NCI-H524 treated with DMSO at 0.1 percent for 48 hours (cell line): ENCODE data around the gene TNRC18.

Experiments
- DNase-seq: peaks from one replicate; lab custom pipeline; 2025; lab: John Stamatoyannopoulos, UW

TNRC18 gene

DNA sequence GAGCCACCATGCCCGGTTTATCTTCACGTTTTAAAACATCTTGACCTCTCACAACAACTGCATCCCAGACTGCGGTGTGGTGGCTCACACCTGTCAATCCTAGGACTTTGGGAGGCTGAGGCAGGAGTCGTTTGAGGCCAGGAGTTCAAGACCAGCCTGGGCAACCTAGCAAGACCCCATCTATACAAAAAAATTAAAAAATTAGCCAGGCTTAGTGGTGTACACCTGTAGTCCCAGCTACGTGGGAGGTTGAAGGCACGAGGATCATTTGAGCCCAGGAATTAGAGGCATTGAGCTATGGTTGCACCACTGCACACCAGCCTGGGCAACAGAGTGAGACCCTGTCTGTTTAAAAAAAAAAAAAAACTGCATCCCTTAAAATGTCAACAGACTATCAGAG is 20.2 kb downstream of the TNRC18 start:
- DNase-seq: no peak

GRCh38 chr7:5397736-5398135 is 25.9 kb downstream of the TNRC18 start:
- no peak for DNase-seq

GRCh38 chr7:5396999-5397663 is 26.5 kb downstream of the TNRC18 start:
- DNase-seq: no peak

GRCh38 chr7:5396542-5396941 is 27.1 kb downstream of the TNRC18 start:
- no peak for DNase-seq

- DNase-seq: no peak
These were observed 28.4 kb downstream of the TNRC18 start for GRCh38 chr7:5395246-5395645.

DNA sequence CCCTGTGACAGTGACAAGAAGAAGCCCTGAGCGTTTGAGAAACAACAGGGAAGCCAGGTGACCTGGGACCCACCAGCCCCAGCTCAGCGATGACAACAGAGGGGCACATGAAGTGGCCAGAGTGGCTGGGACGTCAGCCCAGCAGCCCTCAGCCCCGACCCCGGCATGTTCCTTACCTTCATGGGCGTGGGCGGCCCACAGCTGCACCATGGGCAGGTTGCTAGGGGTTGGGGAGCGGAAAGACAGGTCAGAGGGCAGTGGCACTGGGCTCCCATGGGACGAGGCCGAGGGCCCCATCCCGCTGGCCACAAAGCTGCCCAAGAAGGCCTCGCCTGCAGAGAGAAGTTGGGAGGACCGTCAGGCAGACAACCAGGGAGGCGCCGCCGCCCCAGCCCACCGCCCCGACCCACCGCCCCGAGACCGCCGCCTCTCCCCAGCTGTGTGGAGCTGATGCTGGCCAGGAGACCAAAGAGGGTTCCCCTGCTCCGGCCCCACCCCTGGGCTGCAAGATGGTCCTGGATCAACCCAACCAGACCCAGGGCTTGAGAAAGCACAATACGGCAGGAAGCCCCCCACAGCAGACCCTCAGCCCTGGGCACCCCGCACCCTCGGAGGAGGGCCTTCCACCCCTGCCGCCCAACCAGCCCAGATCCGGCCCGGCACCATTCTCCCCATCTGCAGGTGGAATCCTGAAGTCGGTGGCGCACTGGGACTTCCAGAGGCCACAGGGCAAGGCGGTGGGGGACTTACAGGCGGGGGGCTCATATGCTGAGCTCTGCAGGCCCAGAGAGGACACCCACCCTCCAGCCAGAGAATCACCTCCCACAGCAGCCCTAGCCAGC is 29.1 kb downstream of the TNRC18 start:
- no peak for DNase-seq

DNA sequence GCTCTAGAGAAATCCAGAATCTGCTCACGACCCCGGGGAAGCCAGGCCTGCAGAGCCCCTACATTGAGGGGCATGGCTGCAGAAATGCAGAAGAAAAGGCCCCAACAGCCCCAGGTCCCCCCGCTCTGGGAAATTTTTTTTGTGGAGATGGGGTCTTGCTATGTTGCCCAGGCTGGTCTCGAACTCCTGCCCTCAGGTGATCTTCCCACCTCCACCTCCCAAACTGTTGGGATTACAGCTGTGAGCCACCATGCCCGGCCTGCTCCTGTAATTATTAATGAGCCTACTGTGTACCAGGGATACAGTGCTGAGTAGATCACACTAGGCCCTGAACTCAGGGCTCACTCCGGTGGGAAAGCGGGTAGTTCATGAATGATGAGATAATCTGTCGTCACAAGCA is 29.9 kb downstream of the TNRC18 start:
- DNase-seq: no peak

DNA sequence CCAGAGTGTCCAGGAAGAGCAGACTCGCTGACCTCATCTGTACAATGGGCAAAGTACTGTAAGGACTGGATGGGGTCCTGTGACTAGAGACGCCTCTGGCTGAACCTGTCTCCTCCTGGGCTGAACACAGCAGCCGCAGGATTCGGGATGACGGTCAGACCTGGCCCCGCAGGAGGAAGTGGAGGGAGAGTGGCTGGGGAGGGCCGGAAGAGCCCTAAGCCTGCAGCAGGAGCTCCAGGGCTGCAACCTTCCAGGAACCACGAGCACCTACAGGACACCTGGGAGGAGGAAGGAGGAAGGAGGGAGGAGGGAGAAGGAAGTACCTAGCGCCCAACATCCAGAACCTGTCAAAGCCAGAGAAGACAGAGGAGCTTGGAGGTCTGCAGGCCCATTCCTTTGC is 30.3 kb downstream of the TNRC18 start:
- no peak for DNase-seq

DNA sequence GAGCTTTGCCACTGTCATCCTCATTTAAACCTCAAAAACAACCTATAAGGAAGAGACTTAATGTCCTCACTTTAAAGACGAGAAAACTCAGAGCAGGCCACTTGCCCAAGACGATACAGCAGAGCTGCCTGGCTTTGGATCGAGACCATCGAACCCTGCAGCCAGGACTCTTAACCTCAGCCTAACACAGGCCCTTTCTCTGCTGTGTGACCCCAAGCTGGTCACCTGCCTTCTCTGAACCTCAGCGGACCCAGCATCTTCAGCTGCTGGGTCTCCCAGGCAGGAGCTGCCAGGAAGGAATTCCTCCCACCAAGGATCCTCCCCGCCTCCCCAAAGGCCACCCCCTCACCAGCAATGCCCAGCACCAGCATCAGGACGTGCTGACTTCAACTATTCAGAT is 32.7 kb downstream of the TNRC18 start:
- no peak for DNase-seq

- DNase-seq: no peak
These were observed 34.7 kb downstream of the TNRC18 start for GRCh38 chr7:5388905-5389433.

- no peak for DNase-seq
These were observed 35.2 kb downstream of the TNRC18 start for GRCh38 chr7:5388273-5388901.

GRCh38 chr7:5387711-5388245 is 35.9 kb downstream of the TNRC18 start:
- no peak for DNase-seq

DNA sequence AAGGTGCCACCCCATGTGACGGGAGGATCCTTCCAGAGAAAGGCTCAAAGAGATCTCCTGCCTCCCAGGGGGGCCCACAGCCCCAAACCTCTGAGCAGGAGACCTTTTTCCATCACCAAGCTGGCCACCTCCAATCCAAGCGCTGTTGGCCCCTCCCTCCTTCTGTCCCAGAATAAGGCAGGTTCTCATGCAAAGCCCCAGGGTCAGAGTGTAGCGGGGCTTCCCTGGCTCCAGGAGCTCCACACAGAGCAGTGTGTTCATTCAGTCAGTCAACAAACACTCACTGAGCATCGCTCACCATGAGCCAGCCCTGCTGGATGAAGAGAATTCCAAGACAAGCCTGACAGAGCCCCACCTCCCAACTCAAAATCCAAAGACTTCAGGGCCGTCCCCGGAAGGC is 39.0 kb downstream of the TNRC18 start:
- DNase-seq: no peak

DNA sequence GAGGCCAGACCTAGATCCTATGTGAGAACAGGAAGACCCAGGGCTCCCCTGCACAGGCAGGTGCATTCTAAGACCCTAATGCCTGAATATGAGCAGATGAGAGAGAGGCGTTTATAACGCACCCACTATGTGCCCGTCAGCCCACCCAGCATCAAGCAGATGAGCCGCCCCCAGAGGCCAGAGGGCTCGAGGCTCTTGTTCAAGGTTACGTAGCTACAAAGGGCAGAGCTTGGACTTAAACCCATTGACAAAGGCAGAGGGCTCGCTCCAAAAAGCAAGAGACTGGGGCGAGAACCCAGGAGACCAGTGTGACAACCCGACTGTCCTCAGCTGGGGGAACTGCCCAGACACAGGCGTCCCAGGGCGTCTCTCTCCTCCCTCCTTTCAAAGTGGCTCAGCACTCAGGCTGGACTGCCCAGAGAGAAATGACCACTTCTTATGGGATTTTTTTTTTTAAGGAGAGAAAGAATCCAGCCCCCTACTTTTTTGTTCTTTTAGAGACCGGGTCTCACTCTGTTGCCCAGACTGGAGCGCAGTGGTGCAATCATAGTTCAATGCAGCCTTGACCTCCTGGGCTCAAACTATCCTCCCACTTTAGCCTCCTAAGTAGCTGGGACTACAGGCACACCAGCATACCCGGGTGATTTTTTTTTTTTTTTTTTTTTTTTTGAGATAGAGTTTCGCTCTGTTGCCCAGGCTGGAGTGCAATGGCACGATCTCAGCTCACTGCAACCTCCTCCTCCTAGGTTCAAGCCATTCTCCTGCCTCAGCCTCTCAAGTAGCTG is 40.1 kb downstream of the TNRC18 start:
- no peak for DNase-seq

GRCh38 chr7:5382281-5382892 is 41.2 kb downstream of the TNRC18 start:
- no peak for DNase-seq

- no peak for DNase-seq
These were observed 42.4 kb downstream of the TNRC18 start for GRCh38 chr7:5381071-5381772.

DNA sequence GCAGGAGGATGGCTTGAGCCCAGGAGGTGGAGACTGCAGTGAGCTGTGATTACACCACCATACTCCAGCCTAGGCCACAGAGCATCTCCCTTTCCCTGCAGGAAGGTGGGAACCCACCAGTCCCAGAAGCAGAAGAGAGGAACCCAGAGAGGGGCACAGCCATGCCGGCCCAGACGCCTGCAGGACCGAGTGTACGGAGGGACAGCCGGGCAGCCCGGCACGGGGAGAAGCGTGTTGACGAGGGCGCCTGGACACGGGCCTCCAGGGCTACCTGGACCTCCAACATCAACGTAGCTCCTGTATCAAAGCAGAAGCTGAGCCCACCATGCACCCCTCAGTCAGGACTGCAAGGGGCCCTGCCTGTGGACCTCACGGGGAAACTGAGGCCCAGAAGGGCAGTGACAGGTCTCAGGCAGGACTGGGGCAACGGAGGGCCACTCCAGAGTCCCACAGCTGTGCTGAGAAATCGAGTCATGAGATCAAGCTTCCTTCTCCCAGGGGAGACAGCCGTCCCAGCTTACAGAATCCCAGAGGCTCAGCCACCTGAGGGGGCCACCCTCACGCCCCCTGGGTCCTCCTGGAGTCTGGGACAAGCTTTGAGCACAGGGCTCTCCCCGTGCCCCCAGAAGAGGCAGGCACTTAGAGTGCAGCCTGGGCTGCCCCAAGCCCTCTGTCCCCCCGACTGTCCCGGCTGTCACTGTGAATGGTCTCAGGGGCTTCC is 43.1 kb downstream of the TNRC18 start:
- DNase-seq: no peak

DNA sequence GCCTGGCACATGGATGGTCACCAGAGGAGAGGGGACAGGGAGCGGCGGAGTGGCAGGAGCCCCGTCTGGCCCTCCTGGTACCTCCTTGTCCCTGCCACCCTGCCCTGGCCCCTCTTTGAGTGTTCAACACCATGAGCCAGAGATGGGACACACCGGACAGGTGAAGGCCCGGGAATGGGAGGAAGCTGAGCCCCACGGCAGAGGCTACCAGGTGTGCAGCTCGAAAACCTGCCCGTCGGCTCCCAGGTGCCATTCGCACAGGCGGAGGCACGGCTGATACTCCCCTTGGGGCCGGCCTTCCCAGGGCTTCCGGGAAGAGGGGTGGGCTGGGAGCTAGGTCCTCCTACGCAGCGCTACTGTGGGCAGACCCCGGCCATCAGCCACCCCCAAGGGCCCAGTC is 44.1 kb downstream of the TNRC18 start:
- DNase-seq: no peak

DNA sequence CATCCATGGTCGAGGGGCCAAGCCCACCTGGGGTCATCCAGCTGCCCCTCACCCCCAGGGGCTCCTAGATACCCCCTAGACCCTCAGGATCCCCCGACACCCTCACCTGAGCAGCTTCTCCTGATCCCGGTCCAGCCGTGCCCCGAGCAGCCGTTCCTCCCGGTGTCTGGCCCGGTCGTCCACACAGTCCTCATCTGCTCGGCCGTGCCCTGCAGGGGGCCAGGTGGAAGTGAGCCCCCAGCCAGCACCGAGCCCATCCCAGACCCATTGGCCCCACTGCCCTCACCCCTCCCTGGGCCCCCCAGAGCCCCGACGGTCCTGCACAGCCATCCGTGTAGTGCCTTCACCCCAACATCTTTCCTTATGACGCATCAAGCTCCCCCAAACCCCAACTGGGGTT is 45.8 kb downstream of the TNRC18 start:
- DNase-seq: no peak

DNA sequence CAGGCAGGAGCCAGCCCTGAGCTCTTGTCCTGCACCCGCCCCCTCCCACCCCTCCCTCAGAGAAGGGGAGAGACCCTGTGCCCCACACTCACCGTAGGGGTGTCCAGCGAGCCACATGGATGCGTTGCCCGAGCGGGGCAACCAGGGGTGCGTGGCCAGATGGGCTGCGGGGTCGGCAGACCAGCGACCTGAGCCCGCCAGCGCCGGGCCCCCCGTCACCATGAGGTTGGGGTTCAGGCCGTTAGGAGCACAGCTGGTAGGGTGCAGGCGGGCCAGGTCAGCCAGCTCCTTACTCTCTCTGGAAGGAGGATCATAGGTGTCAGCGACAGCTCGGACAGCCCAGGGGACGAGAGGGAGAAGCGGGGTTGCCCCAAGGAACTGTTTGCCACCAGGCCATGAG is 46.4 kb downstream of the TNRC18 start:
- DNase-seq: no peak
